K562 (cell line): ENCODE data around the gene AKAIN1. TPM values are rescaled to one million over a fixed set of nuclear protein-coding genes. Genes with fewer than 3 reads are reported as not detected.

Source experiments
- BRD4 ChIP-seq: fragments of 200-600 bp; sonication (generic); IDR thresholded peaks from 2 replicates; pipeline ENCODE4 v1.6.1; 2017; ENCODE audit warnings: inconsistent platforms
- CBX8 ChIP-seq: fragments of 200-600 bp; sonication (generic); IDR thresholded peaks from 2 replicates; pipeline ENCODE4 v1.6.1; 2012; ENCODE audit warnings: borderline replicate concordance, mixed run types, low read depth, mild to moderate bottlenecking, moderate library complexity, mixed read lengths, low read length, control low read depth, inconsistent platforms; ENCODE audit not compliant: poor library complexity, severe bottlenecking; ENCODE audit errors: extremely low read depth
- CTBP1 ChIP-seq: fragments of 450-650 bp; IDR thresholded peaks from 2 replicates; pipeline ENCODE4 v1.6.1; 2016; ENCODE audit warnings: borderline replicate concordance
- ELF2 ChIP-seq: fragments of 250-450 bp; sonication (Bioruptor Pico); IDR thresholded peaks from 2 replicates; pipeline ENCODE4 v1.5.0; 2021; ENCODE audit warnings: mild to moderate bottlenecking
- FOXA1 ChIP-seq: fragments of 450-650 bp; IDR thresholded peaks from 2 replicates; pipeline ENCODE4 v1.6.1; 2016; ENCODE audit warnings: mild to moderate bottlenecking, borderline replicate concordance
- GATAD2B ChIP-seq: fragments of 450-650 bp; IDR thresholded peaks from 2 replicates; pipeline ENCODE4 v1.6.1; 2017; ENCODE audit warnings: mild to moderate bottlenecking, borderline replicate concordance
- HDAC6 ChIP-seq: IDR thresholded peaks from 2 replicates; pipeline ENCODE4 v1.6.1; 2012; ENCODE audit warnings: low read depth, mild to moderate bottlenecking, control low read depth, inconsistent platforms, low read length, moderate library complexity
- MEF2D ChIP-seq: conservative IDR thresholded peaks from 2 replicates; pipeline ENCODE4 v1.6.1; 2016; ENCODE audit warnings: low read depth, missing genetic modification characterization, missing compliant biosample characterization
- NFE2 ChIP-seq: IDR thresholded peaks from 2 replicates; pipeline ENCODE4 v1.6.1; 2014; ENCODE audit warnings: antibody characterized with exemption, low read depth
- NR2F6 ChIP-seq: fragments of 450-650 bp; formaldehyde crosslinking; IDR thresholded peaks from 2 replicates; pipeline ENCODE4 v1.4.0; 2020; ENCODE audit warnings: mild to moderate bottlenecking
- PHTF2 ChIP-seq: fragments of 250-450 bp; sonication (Bioruptor Pico); IDR thresholded peaks from 2 replicates; pipeline ENCODE4 v1.5.0; 2021; ENCODE audit warnings: mild to moderate bottlenecking
- RAD51 ChIP-seq: fragments of 450-650 bp; IDR thresholded peaks from 2 replicates; pipeline ENCODE4 v1.7.1; 2016; ENCODE audit warnings: low read depth, mild to moderate bottlenecking, borderline replicate concordance
- TRIM24 ChIP-seq, 2 experiments: fragments of 450-650 bp; IDR thresholded peaks; 2 replicates each; pipeline ENCODE4 v1.6.1; 2016
- ZC3H4 ChIP-seq: sonication (generic); formaldehyde crosslinking; IDR thresholded peaks from 2 replicates; pipeline ENCODE4 v1.9.0; 2021; ENCODE audit warnings: missing genetic modification reagents, borderline replicate concordance
- ZNF143 ChIP-seq: sonication (generic); formaldehyde crosslinking; IDR thresholded peaks from 2 replicates; pipeline ENCODE4 v1.9.0; 2022; ENCODE audit warnings: mild to moderate bottlenecking, missing genetic modification reagents
- ZNF184 ChIP-seq: sonication (generic); formaldehyde crosslinking; IDR thresholded peaks from 2 replicates; pipeline ENCODE4 v1.5.0; 2020; ENCODE audit warnings: missing genetic modification reagents
- ZNF23 ChIP-seq: fragments of 250-450 bp; sonication (Bioruptor Pico); IDR thresholded peaks from 2 replicates; pipeline ENCODE4 v1.4.0; 2020; ENCODE audit warnings: mild to moderate bottlenecking
- ZNF436 ChIP-seq: fragments of 250-450, 450-650 bp; sonication (Bioruptor Pico); formaldehyde crosslinking; IDR thresholded peaks from 2 replicates; pipeline ENCODE4 v1.7.0; 2020; ENCODE audit warnings: mild to moderate bottlenecking
- ZNF668 ChIP-seq: fragments of 250-450 bp; sonication (Bioruptor Pico); IDR thresholded peaks from 2 replicates; pipeline ENCODE4 v1.8.0; 2022; ENCODE audit warnings: mild to moderate bottlenecking, inconsistent platforms
- ZNF79 ChIP-seq: fragments of 250-450 bp; sonication (Bioruptor Pico); IDR thresholded peaks from 2 replicates; pipeline ENCODE4 v1.4.0; 2020; ENCODE audit warnings: low read depth, mild to moderate bottlenecking, moderate library complexity
- polyA plus RNA-seq, 8 experiments: library from polyadenylated mRNA; depleted of rRNA in 4 of 8; stranded (reverse) in 5 of 8; unstranded in 3 of 8; fragments of >200 nt; fragmentation: Nextera tagmentation in 2 of 8; fragmentation: Illumina TruSeq in 1 of 8; extraction: Ambion mirVana in 2 of 8; extraction: Trizol in 1 of 8; gene quantifications; 2 replicates each; pipeline versions ENCODE4 v1.2.1 to v1.2.3, GENCODE V29; 2011 to 2014; ENCODE audit warnings: inconsistent platforms in 1 of 8, missing spikeins in 1 of 8
- total RNA-seq, 7 experiments: library from RNA; depleted of rRNA in 6 of 7; stranded (reverse); fragments of >200 nt in 6 of 7; fragmentation: Illumina TruSeq in 2 of 7; extraction: Trizol in 2 of 7; gene quantifications; 2 replicates each; pipeline versions ENCODE4 v1.2.1 to v1.2.3, GENCODE V29; 2011 to 2021; ENCODE audit warnings: low replicate concordance in 1 of 7
- TF ChIP-seq, protein P1 (sequence below): fragments of 450-650 bp; formaldehyde crosslinking; IDR thresholded peaks from 2 replicates; pipeline ENCODE4 v1.4.0; 2022; ENCODE audit warnings: mild to moderate bottlenecking, moderate library complexity
- TF ChIP-seq, protein P2 (sequence below): fragments of 250-450 bp; sonication (Bioruptor Pico); IDR thresholded peaks from 2 replicates; pipeline ENCODE4 v1.8.0; 2022; ENCODE audit warnings: moderate library complexity, mild to moderate bottlenecking, inconsistent platforms
- TF ChIP-seq, protein P3 (sequence below): sonication (generic); formaldehyde crosslinking; IDR thresholded peaks from 2 replicates; pipeline ENCODE4 v1.8.0; 2023; ENCODE audit warnings: mild to moderate bottlenecking, missing genetic modification reagents

AKAIN1 gene
- total and polyA plus RNA-seq, 9 of the 15 experiments (the other 6 are each of a cell fraction or from before 2014, with no cell fraction given): not detected

DNA sequence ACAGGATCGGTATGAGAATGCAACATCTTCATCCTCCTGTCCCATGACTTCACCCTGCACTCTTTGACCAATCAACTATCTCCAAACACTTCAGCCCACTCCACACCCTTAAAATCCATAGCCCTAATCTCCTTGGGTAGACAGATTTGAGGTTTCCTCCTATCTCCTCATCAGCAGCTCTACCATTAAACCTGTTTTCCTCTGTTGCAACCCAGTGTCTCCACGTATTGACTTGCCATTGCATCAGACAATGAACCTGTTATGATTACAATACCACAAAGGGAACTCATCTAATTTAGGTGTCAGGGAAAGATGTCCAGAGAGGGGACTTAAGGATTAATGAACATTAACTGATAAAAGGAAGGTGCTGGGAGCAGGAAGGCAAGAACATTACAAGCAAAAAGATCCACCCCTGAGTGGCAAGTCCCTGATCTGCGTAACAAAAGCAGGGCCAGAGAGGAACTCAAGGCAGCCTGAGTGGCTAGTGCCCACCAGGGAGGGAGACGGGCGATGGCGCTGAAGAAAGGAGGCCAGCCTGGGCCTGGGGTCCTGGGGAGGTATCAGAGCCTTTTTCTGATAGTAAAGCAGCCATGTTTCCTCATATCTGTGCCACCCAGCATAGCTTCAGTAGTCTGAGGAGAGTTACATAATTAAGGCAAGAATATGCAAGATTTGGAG is 44.6 kb downstream of the AKAIN1 start (continued):
- TF ChIP-seq, protein P1, sequence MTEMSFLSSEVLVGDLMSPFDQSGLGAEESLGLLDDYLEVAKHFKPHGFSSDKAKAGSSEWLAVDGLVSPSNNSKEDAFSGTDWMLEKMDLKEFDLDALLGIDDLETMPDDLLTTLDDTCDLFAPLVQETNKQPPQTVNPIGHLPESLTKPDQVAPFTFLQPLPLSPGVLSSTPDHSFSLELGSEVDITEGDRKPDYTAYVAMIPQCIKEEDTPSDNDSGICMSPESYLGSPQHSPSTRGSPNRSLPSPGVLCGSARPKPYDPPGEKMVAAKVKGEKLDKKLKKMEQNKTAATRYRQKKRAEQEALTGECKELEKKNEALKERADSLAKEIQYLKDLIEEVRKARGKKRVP (CRISPR knock-in tag): peak; percentile 96
- TF ChIP-seq RAD51: no peak
- TF ChIP-seq TRIM24 (IDR thresholded peaks at IDR 0.05): peak; percentile 60 to 69; a peak in 2 of 4 replicates
- TF ChIP-seq HDAC6: no peak
- no peak for TF ChIP-seq ZC3H4
- no peak for TF ChIP-seq NR2F6 (CRISPR knock-in tag)
- TF ChIP-seq ZNF143 (CRISPR knock-in tag): no peak
- TF ChIP-seq GATAD2B: no peak
- no peak for TF ChIP-seq CBX8
- no peak for TF ChIP-seq MEF2D (tag)
- TF ChIP-seq, protein P2, sequence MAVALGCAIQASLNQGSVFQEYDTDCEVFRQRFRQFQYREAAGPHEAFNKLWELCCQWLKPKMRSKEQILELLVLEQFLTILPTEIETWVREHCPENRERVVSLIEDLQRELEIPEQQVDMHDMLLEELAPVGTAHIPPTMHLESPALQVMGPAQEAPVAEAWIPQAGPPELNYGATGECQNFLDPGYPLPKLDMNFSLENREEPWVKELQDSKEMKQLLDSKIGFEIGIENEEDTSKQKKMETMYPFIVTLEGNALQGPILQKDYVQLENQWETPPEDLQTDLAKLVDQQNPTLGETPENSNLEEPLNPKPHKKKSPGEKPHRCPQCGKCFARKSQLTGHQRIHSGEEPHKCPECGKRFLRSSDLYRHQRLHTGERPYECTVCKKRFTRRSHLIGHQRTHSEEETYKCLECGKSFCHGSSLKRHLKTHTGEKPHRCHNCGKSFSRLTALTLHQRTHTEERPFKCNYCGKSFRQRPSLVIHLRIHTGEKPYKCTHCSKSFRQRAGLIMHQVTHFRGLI (CRISPR knock-in tag): peak; percentile 46; the same call in 1 of the 2 replicates
- TF ChIP-seq CTBP1: peak; percentile 34; the same call in 1 of the 2 replicates
- no peak for TF ChIP-seq FOXA1
- TF ChIP-seq ZNF436 (CRISPR knock-in tag): no peak
- TF ChIP-seq PHTF2: no peak
- TF ChIP-seq ZNF184: no peak
- no peak for TF ChIP-seq ELF2 (CRISPR knock-in tag)
- no peak for TF ChIP-seq BRD4
- TF ChIP-seq ZNF79 (CRISPR knock-in tag): no peak; the same call in 1 of the 2 replicates
- no peak for TF ChIP-seq NFE2
- TF ChIP-seq, protein P3, sequence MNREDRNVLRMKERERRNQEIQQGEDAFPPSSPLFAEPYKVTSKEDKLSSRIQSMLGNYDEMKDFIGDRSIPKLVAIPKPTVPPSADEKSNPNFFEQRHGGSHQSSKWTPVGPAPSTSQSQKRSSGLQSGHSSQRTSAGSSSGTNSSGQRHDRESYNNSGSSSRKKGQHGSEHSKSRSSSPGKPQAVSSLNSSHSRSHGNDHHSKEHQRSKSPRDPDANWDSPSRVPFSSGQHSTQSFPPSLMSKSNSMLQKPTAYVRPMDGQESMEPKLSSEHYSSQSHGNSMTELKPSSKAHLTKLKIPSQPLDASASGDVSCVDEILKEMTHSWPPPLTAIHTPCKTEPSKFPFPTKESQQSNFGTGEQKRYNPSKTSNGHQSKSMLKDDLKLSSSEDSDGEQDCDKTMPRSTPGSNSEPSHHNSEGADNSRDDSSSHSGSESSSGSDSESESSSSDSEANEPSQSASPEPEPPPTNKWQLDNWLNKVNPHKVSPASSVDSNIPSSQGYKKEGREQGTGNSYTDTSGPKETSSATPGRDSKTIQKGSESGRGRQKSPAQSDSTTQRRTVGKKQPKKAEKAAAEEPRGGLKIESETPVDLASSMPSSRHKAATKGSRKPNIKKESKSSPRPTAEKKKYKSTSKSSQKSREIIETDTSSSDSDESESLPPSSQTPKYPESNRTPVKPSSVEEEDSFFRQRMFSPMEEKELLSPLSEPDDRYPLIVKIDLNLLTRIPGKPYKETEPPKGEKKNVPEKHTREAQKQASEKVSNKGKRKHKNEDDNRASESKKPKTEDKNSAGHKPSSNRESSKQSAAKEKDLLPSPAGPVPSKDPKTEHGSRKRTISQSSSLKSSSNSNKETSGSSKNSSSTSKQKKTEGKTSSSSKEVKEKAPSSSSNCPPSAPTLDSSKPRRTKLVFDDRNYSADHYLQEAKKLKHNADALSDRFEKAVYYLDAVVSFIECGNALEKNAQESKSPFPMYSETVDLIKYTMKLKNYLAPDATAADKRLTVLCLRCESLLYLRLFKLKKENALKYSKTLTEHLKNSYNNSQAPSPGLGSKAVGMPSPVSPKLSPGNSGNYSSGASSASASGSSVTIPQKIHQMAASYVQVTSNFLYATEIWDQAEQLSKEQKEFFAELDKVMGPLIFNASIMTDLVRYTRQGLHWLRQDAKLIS (CRISPR knock-in tag): no peak
- TF ChIP-seq ZNF23 (CRISPR knock-in tag): no peak
- TF ChIP-seq ZNF668: no peak
